ENCODE measurements around the gene SEMA4B.
A peak's percentile ranks its signal among the peaks of the same experiment; 100 is the strongest.
"Not testable (repeated sequence)": the region's sequence is repeated elsewhere in the genome, so short reads cannot be mapped to it uniquely, and the experiment has no call there.

SEMA4B gene

DNA sequence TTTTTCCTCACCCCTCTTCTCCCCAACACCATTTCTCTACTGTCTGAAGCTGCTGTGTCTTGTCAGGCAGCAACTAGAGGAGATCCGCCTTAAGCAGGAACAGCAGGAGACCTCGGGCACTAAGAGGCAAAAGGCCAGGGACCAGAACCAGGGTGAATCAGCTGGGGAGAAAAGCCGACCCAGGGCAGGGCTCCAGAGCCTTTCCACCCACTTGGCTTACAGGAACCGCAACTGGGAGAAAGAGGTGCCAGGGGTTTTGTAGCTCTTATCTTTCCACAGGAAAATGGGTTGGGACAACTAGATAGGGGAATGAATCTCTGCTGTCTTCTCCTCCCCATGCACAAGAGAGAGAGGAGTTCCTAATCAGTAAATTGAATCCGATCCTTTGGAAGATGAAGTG lies 61.3 kb downstream of the SEMA4B start:
- no peak for DNase-seq

DNA sequence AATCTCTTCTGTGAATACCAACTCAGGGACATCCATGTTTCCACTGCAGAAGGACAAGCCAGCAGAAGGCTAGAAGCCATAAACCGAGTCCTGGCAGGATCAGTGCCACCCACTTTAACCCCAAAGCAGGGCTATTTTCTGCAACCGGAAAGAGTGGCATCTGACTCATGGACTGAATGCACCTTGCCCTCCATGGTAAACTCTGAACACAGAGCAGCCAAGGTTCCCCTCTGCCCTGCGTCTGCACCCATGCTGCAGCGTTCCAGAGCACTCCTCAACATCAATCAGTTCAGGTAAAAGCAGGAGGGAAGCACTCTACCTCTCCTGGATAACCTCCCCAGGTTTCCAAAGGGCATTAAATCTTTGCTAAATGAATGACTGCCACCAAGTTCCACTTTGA lies 63.5 kb downstream of the SEMA4B start:
- peak; percentile 74 for DNase-seq

- DNase-seq: peak; percentile 95
Measured at GRCh38 chr15:90265271-90266060, 64.3 kb downstream of the SEMA4B start, which contains the start of gene NGRN. TSS of gene NGRN (plus strand) at chr15:90265672. CDS start at chr15:90265713, 41 bp downstream.

DNA sequence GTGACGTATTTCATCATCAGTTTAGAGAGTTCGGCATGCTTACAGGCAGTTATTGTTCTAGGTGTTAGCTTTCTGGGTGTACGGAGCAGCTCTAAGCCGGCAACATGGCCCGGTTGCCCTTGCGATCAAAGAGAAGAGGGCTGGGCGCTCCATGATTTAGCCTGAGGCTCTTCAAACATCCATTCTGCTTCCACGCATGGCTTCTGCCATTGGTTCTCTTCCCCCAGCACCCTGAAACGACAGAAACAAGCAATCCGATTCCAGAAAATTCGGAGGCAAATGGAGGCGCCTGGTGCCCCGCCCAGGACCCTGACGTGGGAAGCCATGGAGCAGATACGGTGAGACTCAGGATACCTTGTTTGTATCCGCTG lies 64.9 kb downstream of the SEMA4B start:
- peak; percentile 67 for DNase-seq

GRCh38 chr15:90266485-90266884 lies 65.4 kb downstream of the SEMA4B start:
- peak; percentile 46 for DNase-seq

DNA sequence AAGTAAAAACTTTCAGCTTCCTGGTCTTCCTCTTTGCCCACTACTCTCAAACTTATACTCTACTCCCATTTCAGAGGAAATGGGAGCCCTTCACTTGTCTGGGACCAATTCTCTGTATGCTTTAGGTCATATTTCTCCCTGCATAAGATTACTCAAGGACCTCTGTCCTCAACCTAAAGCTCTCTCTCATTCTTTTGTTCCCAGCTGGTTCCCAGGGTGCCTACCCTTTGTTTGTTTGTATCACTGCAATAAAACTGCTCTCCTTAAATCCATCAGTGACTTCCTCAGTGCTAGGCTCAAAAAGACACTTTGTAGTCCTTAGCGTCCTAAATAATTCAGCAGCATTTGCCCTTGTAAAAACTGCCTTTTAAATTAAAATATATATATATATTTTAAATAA lies 67.3 kb downstream of the SEMA4B start:
- no peak for DNase-seq

DNA sequence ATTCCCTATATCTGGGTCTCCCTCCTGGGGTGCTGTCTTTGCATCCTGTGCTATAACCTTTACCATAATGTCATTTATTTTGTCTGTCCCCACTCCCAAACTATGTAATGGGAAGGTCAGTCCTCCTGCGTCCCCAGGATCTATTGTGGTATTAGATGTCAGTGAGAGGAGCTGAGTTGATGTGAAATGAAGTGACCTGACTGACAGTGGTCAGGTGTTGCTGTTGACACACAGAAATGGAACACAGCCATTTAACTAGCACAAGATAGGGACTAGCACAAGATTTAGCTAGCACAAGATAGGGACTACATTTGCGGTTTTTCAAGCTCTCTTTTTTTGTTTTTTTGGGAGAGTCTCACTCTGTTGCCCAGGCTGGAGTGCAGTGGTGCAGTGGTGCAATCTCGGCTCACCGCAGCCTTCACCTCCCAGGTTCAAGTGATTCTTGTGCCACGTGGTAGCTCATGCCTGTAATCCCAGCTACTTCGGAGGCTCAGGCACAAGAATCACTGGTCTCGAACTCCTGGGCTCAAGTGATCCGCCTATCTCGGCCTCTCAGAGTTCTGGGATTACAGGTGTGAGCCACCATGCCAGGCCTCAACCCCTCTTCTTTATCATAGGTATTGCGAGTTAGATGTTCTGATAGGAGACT lies 69.5 kb downstream of the SEMA4B start:
- DNase-seq: no peak

- no peak for DNase-seq
Measured at GRCh38 chr15:90271459-90272166, 70.5 kb downstream of the SEMA4B start.

DNA sequence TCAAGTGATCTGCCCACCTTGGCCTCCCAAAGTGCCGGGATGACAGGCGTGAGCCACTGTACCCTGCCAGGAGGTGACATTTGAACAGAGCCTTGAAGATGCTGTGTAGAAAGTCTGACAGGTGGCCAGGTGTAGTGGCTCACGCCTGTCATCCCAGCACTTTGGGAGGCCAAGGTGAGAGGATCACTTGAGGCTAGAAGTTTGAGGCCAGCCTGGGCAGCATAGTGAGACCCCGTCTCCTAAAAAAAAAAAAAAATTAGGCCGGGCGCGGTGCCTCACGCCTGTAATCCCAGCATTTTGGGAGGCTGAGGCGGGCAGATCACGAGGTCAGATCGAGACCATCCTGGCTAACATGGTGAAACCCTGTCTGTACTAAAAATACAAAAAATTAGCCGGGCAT lies 77.3 kb downstream of the SEMA4B start:
- DNase-seq: not testable (repeated sequence)

Measured in activated CD4-positive, alpha-beta T cell treated with anti-CD3 and anti-CD28 coated beads, Interleukin-10, Interleukin-2, amounts not matched to agents 100 ng/mL and 50 ng/mL, durations not matched to agents 16 hours and 8 hours (primary cell).